IMR-90 (cell line): ENCODE results near the gene TMEM184C. TPM values are rescaled to one million over a fixed set of nuclear protein-coding genes. Genes with fewer than 3 reads are reported as not detected.

Experiments
- ATAC-seq: fragments of 200-7000 bp; cut with Tn5 transposase; 2 replicates; pipeline ENCODE4 v1.9.1; 2020; ENCODE audit warnings: low read depth, mild to moderate bottlenecking, moderate library complexity
- BruUV-seq: library from RNA; stranded (reverse); fragments of 400-500 nt; replicated peaks from 2 replicates; lab custom pipeline; 2021; lab: Mats Ljungman, UMichigan
- CTCF ChIA-PET: fragments of 300-600 bp; formaldehyde crosslinking; extraction: SDS; loops from one replicate; lab custom pipeline; 2021; ENCODE audit warnings: antibody characterized with exemption; lab: Yijun Ruan, JAX
- POLR2A ChIA-PET: fragments of 300-600 bp; sonication (Branson Sonifier 250); formaldehyde crosslinking; loops from one replicate; lab custom pipeline; 2022; ENCODE audit warnings: antibody characterized with exemption; ENCODE audit not compliant: unreplicated experiment; lab: Charles Lee
- DNase-seq: peaks from one replicate; pipeline ENCODE4 v3.0.0; 2013
- H2AFZ ChIP-seq: replicated peaks from 2 replicates; pipeline ENCODE3; 2013; ENCODE audit warnings: low read length, mild to moderate bottlenecking; ENCODE audit not compliant: poor library complexity
- H2AK5ac ChIP-seq: 2 replicates; pipeline ENCODE4 v1.6.1; 2013; ENCODE audit warnings: low read depth, low read length, inconsistent platforms
- H2AK9ac ChIP-seq: replicated peaks from 2 replicates; pipeline ENCODE3; 2013; ENCODE audit warnings: mild to moderate bottlenecking, low read depth, low read length, moderate library complexity; ENCODE audit not compliant: poor library complexity
- H2BK120ac ChIP-seq: 2 replicates; pipeline ENCODE4 v1.6.1; 2013; ENCODE audit warnings: low read depth, low read length, inconsistent platforms
- H2BK15ac ChIP-seq: 3 replicates; pipeline ENCODE4 v1.6.1; 2013; ENCODE audit warnings: low read depth, low read length, inconsistent platforms
- H2BK20ac ChIP-seq: 2 replicates; pipeline ENCODE4 v1.6.1; 2013; ENCODE audit warnings: low read depth, mild to moderate bottlenecking, inconsistent platforms, low read length, moderate library complexity
- H2BK5ac ChIP-seq: 2 replicates; pipeline ENCODE4 v1.6.1; 2013; ENCODE audit warnings: mild to moderate bottlenecking, low read depth, low read length, inconsistent platforms; ENCODE audit not compliant: poor library complexity, severe bottlenecking
- H3K14ac ChIP-seq: replicated peaks from 2 replicates; pipeline ENCODE4 v1.6.1; 2013; ENCODE audit warnings: low read depth, low read length, inconsistent platforms
- H3K18ac ChIP-seq: 2 replicates; pipeline ENCODE4 v1.6.1; 2013; ENCODE audit warnings: low read depth, low read length, control low read depth
- H3K23ac ChIP-seq: 2 replicates; pipeline ENCODE4 v1.6.1; 2013; ENCODE audit warnings: low read depth, low read length, inconsistent platforms
- H3K27ac ChIP-seq: 2 replicates; pipeline ENCODE4 v1.5.1; 2013; ENCODE audit warnings: mild to moderate bottlenecking, control low read depth, low read length; ENCODE audit not compliant: insufficient read depth
- H3K27me3 ChIP-seq: 2 replicates; pipeline ENCODE4 v1.6.1; 2013; ENCODE audit warnings: low read length; ENCODE audit not compliant: control insufficient read depth, insufficient read depth
- H3K36me3 ChIP-seq: 2 replicates; pipeline ENCODE4 v1.6.1; 2013; ENCODE audit warnings: low read length, mixed read lengths; ENCODE audit not compliant: control insufficient read depth, insufficient read depth
- H3K4ac ChIP-seq: 2 replicates; pipeline ENCODE4 v1.6.1; 2013; ENCODE audit warnings: low read depth, low read length, inconsistent platforms
- H3K4me1 ChIP-seq: 2 replicates; pipeline ENCODE4 v1.6.1; 2013; ENCODE audit warnings: low read length, mixed read lengths; ENCODE audit not compliant: control insufficient read depth, insufficient read depth
- H3K4me2 ChIP-seq: 2 replicates; pipeline ENCODE4 v1.6.1; 2013; ENCODE audit warnings: low read depth, mild to moderate bottlenecking, control low read depth, low read length, moderate library complexity
- H3K4me3 ChIP-seq: 2 replicates; pipeline ENCODE4 v1.5.1; 2013; ENCODE audit warnings: low read depth, mild to moderate bottlenecking, control low read depth, low read length, moderate library complexity; ENCODE audit not compliant: insufficient read depth
- H3K56ac ChIP-seq: 2 replicates; pipeline ENCODE4 v1.6.1; 2013; ENCODE audit warnings: low read length, inconsistent platforms; ENCODE audit not compliant: insufficient read depth; ENCODE audit errors: extremely low read depth
- H3K79me1 ChIP-seq, 2 experiments: 2 replicates each; pipeline ENCODE4 v1.6.1; 2013; ENCODE audit warnings: low read length in 2 of 2, inconsistent platforms in 1 of 2, low read depth in 1 of 2
- H3K9ac ChIP-seq: 2 replicates; pipeline ENCODE4 v1.6.1; 2013; ENCODE audit warnings: low read depth, low read length, control low read depth
- H3K9me1 ChIP-seq: 2 replicates; pipeline ENCODE4 v1.6.1; 2013; ENCODE audit warnings: low read length, inconsistent platforms; ENCODE audit not compliant: insufficient read depth
- H3K9me3 ChIP-seq: 2 replicates; pipeline ENCODE4 v1.6.1; 2013; ENCODE audit warnings: low read length; ENCODE audit not compliant: control insufficient read depth, insufficient read depth
- H4K20me1 ChIP-seq: 2 replicates; pipeline ENCODE4 v1.6.1; 2013; ENCODE audit warnings: low read length, inconsistent platforms; ENCODE audit not compliant: insufficient read depth
- H4K5ac ChIP-seq: 2 replicates; pipeline ENCODE4 v1.6.1; 2013; ENCODE audit warnings: mild to moderate bottlenecking, low read depth, low read length, control low read depth
- H4K8ac ChIP-seq, 2 experiments: 2 replicates each; pipeline ENCODE4 v1.6.1; 2013; ENCODE audit warnings: low read depth in 2 of 2, low read length in 2 of 2, control low read depth in 1 of 2, inconsistent platforms in 1 of 2
- H4K91ac ChIP-seq: 2 replicates; pipeline ENCODE4 v1.6.1; 2013; ENCODE audit warnings: low read depth, low read length, inconsistent platforms; ENCODE audit not compliant: insufficient read depth
- MAFK ChIP-seq: IDR thresholded peaks from 2 replicates; pipeline ENCODE4 v1.6.1; 2012; ENCODE audit warnings: low read depth, low read length, improper control_type of control experiment
- RCOR1 ChIP-seq: IDR thresholded peaks from 2 replicates; pipeline ENCODE4 v1.6.1; 2012; ENCODE audit warnings: mild to moderate bottlenecking, low read length, improper control_type of control experiment; ENCODE audit not compliant: insufficient replicate concordance
- WGBS, 2 experiments: methylation state at CpG; one replicate each; pipeline versions ENCODE4 v1.1.5 to v1.1.7; 2013; ENCODE audit warnings: missing lambda C conversion rate in 2 of 2; ENCODE audit not compliant: insufficient read length in 1 of 2; ENCODE audit errors: extremely low coverage in 2 of 2; 5-methylcytosine and 5-hydroxymethylcytosine counted together
- dilution Hi-C: fragments of 300-500 bp; cut with HindIII; formaldehyde crosslinking; loops from one replicate; pipeline ENCODE4 v1.14.3; 2018; ENCODE audit warnings: low sequenced_read_pairs; ENCODE audit not compliant: unreplicated experiment
- in situ Hi-C: fragments of 300-500 bp; cut with MboI; formaldehyde crosslinking; loops from 3 replicates; pipeline ENCODE4 v1.14.3; 2019; ENCODE audit warnings: low sequenced_read_pairs, inconsistent platforms, mixed read lengths
- intact Hi-C: fragments of 100-400 bp; cut with micrococcal nuclease; formaldehyde crosslinking; loops from 2 replicates; pipeline ENCODE4 v1.10.0; 2022
- polyA plus RNA-seq, 3 experiments: library from polyadenylated mRNA; depleted of rRNA; stranded (reverse); fragments of >200 nt; gene quantifications; 2 replicates each; pipeline ENCODE4 v1.2.3, GENCODE V29; 2012; ENCODE audit warnings: low replicate concordance in 1 of 3
- total RNA-seq: library from RNA; depleted of rRNA; stranded (reverse); fragments of >200 nt; gene quantifications from 2 replicates; pipeline ENCODE4 v1.2.3, GENCODE V29; 2012
- TF ChIP-seq, protein P1 (sequence below): fragments of 150-350 bp; IDR thresholded peaks from 2 replicates; pipeline ENCODE4 v1.6.1; 2017; ENCODE audit warnings: mild to moderate bottlenecking, antibody characterized with exemption, low read length, low read depth

TMEM184C gene
- total and polyA plus RNA-seq, 2 of the 4 experiments (the other 2 are of a cell fraction) = 17.4 to 67.6 TPM

DNA sequence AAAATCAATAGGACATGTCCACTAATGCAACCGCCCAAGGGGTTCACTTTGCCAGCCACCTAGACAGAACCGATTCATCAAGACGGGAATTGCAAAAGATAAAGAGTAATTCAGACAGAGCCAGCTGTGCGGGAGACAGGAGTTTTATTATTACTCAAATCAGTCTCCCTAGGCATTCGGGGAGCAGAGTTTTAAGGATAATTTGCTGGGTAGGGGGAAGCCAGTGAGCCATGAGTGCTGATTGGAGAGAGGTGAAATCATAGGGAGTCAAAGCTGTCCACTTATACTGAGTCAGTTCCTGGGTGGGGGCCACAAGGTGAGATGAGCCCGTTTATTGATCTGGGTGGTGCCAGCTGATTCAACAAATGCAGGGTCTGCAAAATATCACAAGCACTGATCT lies 8.5 kb downstream of the TMEM184C start (continued):
- TF ChIP-seq, protein P1, sequence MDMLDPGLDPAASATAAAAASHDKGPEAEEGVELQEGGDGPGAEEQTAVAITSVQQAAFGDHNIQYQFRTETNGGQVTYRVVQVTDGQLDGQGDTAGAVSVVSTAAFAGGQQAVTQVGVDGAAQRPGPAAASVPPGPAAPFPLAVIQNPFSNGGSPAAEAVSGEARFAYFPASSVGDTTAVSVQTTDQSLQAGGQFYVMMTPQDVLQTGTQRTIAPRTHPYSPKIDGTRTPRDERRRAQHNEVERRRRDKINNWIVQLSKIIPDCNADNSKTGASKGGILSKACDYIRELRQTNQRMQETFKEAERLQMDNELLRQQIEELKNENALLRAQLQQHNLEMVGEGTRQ = no peak

DNA sequence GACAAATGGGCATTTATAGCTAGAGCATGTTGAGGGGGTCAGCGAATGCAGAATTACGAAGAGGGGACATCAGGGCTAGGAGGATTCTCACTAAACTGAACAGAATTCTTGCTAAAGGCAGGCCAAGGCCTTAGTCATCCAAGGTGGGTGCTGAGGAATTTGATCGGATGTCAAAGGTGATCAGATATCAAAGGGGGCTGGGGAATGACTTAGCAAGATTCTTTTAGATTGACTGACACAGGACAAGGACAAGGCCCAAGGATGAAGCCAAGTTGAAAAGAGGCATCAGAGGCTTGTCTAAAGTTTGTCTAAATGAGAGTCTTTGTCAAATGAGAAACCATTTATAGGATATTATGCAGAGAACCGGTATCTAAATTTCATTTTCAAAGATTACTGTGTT lies 9.7 kb downstream of the TMEM184C start:
- no TSS peak for BruUV-seq
- Histone ChIP-seq H3K23ac (no peak overlapping the region), H4K8ac (no peak overlapping the region), H3K27me3 (no peaks in the 10 kb centered on the region), H2BK120ac (no peak overlapping the region), H3K14ac (no peak overlapping the region), H3K27ac (no peak overlapping the region), H3K4me3 (no peak overlapping the region), H2AK5ac (no peak overlapping the region), H3K4me1 (no peaks in the 10 kb centered on the region; the same call in 1 of the 2 replicates), H3K79me1 (peaks cover 4 to 17% of the 10 kb centered on the region in 2 experiments), H3K18ac (no peak overlapping the region), H3K9me1 (peaks cover 3% of the 10 kb centered on the region; the same call in 1 of the 2 replicates), H4K91ac (no peak overlapping the region), H2BK5ac (no peak overlapping the region), H4K5ac (no peak overlapping the region), H3K9ac (no peak overlapping the region), H3K36me3 (peaks cover 29% of the 10 kb centered on the region), H2AFZ (no peak overlapping the region), H2BK20ac (no peak overlapping the region), H2BK15ac (no peak overlapping the region), H4K20me1 (no peaks in the 10 kb centered on the region), H3K4me2 (no peak overlapping the region), H3K9me3 (no peaks in the 10 kb centered on the region), H3K4ac (no peak overlapping the region), H3K56ac (no peak overlapping the region), H2AK9ac (no peak overlapping the region)
- DNase-seq = no peak
- ATAC-seq = no peak
- ChIA-PET POLR2A (no interaction called here), CTCF (no interaction called here)
- no peak for TF ChIP-seq RCOR1
- TF ChIP-seq MAFK = no peak
- intact Hi-C loops = no loop called here
- WGBS, 2 experiments = 93% methylated on average over 3 of the region's 4 CpGs; no CpG with 5 or more reads in 1 of the 2 experiments
- in situ Hi-C loops = no loop called here
- dilution Hi-C loops = no loop called here
